Colon (tissue), 2 donors: Measurements from ENCODE around the gene RPL18A.
"Not testable (repeated sequence)": the region's sequence is repeated elsewhere in the genome, so short reads cannot be mapped to it uniquely, and the experiment has no call there.

Source experiments
- FAIRE-seq: peaks from 2 replicates; lab custom pipeline; 2012; peaks lifted over from hg19 to GRCh38; lab: Jason Lieb, UNC
- donor health status: control.
- donor health status: control.

The RPL18A gene

GRCh38 chr19:17866964-17867486 is 7.3 kb downstream of the RPL18A start:
- FAIRE-seq, result no peak

- no peak for FAIRE-seq
Measured at GRCh38 chr19:17868669-17869068, 9.0 kb downstream of the RPL18A start.

DNA sequence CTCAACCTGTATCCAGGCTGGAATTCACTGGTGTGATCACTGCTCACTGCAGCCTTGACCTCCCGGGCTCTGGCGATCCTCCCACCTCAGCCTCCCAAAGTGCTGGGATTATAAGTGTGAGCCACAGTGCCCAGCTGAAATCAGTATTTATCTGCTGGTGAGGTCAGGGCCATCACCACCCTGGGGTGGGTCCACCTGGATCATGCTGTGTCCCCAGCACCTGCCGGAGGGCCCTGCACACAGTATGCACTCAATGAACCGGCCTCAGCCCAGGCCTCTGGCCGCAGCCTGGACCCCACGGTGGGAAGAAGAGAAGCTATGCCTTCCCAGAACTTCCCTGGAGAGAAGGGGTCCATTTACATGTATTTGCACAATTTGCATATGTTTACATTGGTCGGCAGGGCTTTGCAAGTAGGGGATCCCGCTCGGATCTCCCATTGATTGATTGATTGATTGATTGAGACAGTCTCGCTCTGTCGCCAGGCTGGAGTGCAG is 9.5 kb downstream of the RPL18A start:
- no peak for FAIRE-seq

GRCh38 chr19:17871032-17871877 is 11.5 kb downstream of the RPL18A start:
- no peak for FAIRE-seq

- FAIRE-seq, result no peak
Measured at GRCh38 chr19:17871878-17872250, 12.2 kb downstream of the RPL18A start, which contains the start of gene SLC5A5. Gene SLC5A5 (plus strand): TSS chr19:17871945. CDS start chr19:17872320, 375 bp downstream.

DNA sequence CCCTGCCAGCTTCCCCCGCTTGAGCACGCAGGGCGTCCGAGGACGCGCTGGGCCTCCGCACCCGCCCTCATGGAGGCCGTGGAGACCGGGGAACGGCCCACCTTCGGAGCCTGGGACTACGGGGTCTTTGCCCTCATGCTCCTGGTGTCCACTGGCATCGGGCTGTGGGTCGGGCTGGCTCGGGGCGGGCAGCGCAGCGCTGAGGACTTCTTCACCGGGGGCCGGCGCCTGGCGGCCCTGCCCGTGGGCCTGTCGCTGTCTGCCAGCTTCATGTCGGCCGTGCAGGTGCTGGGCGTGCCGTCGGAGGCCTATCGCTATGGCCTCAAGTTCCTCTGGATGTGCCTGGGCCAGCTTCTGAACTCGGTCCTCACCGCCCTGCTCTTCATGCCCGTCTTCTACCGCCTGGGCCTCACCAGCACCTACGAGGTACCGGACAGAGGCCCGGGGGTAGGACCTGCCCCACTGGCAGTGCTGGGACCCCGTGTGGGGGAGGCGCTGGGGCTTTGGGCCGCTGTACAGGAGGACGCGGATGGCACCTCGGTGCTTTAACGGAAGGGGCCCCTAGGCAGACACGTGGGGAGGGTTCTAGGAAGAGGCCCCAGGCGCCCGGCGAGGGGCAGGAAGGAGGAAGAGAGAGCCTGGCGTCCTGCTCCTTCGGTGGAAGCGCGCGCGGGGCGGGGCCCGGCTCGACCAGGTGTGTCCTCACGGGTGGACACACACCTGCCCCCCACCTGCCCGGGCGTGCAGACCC is 12.7 kb downstream of the RPL18A start:
- FAIRE-seq, result no peak

GRCh38 chr19:17873786-17874757 is 14.4 kb downstream of the RPL18A start:
- no peak for FAIRE-seq

DNA sequence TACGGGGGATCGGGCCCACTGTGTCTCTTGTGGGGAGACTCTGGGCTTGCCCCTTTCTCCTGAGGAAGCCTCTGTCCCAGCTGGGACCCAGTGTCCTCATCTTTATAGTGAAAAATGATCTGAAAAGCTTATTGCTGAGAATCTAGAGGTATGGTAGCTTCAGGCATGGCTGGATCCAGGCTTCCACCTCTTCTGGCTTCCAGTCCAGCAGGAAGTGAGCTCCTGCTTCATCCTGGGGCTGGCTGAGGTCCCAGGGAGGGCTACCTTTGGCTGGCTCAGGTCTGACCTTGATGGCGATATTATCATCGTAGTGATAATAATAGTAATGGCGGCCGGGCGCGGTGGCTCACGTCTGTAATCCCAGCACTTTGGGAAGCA is 15.0 kb downstream of the RPL18A start:
- FAIRE-seq, result no peak

DNA sequence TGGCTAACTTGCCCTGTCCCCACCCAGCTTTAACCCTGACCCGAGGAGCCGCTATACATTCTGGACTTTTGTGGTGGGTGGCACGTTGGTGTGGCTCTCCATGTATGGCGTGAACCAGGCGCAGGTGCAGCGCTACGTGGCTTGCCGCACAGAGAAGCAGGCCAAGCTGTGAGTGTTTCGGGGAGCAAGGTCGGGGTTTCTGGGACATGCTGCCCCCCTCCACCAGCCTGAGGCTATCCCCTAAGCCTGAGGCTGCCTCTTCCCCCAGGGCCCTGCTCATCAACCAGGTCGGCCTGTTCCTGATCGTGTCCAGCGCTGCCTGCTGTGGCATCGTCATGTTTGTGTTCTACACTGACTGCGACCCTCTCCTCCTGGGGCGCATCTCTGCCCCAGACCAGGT is 18.0 kb downstream of the RPL18A start:
- FAIRE-seq, result no peak

DNA sequence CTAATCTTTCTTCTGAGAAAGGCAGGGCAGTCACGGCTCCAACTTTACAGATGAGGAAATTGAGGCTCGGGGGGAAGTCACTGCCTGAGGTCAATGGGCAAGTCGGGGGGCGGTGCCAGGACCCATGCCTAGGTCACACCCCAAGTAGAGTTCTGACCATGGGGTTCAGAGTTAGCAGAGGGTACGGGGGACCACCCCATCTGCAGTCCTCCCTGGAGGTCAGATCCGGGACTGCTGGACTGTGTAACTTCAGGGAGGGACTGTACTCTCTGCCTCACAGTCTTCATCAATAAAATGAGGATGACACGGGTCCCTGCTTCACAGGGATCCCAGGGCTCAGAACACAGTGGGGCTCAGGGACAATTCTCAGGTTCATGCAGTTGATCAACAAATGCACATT is 19.8 kb downstream of the RPL18A start:
- no peak for FAIRE-seq

DNA sequence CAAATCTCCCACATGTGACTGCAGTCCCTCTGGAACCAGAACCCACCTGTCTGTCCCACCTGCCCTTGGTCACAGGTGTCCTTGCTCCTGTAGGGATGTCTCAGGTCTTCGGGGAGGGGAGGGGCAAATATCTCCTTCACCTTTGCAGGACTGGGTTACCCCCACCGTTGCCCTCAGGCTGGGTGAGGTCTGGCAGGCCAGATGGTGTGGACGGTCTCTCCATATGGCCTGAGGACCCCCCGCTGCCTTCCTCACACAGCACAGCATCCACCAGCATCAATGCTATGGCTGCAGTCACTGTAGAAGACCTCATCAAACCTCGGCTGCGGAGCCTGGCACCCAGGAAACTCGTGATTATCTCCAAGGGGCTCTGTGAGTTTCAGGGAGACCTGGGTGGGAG is 22.0 kb downstream of the RPL18A start:
- no peak for FAIRE-seq

DNA sequence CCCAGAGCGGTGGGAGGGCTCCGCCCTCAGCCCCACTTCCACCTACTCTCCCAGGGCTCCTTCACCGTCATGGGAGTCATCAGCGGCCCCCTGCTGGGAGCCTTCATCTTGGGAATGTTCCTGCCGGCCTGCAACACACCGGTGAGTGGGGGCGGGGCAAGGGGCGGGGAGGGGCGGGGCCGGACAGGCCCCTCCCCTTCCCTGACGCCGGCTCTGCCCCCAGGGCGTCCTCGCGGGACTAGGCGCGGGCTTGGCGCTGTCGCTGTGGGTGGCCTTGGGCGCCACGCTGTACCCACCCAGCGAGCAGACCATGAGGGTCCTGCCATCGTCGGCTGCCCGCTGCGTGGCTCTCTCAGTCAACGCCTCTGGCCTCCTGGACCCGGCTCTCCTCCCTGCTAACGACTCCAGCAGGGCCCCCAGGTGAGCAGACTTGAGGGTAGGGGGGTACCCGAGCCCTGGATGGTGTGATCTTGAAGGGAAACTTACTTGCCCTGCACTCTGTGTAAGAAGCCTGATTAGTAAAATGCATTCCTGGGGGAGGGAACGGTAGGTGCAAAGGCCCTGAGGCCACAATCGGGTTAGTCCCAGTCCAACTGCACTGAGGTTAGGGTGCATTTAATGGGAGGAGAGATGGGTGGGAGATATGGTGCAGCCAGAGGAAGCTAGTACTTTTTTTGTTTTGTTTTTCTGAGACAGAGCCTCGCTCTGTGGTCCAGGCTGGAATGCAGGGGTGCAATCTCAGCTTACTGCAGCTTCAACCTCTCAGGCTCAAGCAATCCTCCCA is 24.1 kb downstream of the RPL18A start:
- FAIRE-seq, result no peak

DNA sequence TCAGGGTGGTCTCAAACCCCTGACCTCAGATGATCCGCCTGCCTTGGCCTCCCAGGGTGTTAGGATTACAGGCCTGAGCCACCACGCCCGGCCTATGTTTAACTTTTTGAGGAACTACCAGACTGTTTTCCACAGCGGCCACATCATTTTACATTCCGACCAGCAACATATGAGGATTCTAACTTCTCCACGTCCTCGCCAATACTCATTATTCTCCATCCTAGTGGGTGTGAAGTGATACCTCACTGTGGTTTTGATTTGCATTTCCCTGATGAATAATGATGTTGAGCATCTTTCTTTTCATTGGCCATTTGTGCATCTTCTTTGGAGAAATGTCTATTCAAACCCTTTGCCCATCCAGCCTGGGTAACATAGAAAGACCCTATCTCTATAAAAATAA is 26.8 kb downstream of the RPL18A start:
- FAIRE-seq, result no peak

GRCh38 chr19:17887221-17887620 is 27.5 kb downstream of the RPL18A start:
- FAIRE-seq, result not testable (repeated sequence)

DNA sequence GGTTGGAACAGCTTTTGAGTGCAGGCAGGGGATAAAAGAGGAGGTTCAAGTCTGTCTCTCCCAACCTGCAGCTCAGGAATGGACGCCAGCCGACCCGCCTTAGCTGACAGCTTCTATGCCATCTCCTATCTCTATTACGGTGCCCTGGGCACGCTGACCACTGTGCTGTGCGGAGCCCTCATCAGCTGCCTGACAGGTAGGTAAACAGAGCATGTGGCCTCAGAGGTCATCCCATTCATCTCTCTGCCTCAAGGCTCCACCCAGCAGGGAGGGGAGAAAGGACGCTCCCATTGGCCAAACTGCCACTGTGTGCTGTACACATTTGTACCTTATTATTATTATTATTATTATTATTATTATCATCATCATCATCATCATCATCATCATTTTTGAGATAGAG is 28.6 kb downstream of the RPL18A start:
- no peak for FAIRE-seq

DNA sequence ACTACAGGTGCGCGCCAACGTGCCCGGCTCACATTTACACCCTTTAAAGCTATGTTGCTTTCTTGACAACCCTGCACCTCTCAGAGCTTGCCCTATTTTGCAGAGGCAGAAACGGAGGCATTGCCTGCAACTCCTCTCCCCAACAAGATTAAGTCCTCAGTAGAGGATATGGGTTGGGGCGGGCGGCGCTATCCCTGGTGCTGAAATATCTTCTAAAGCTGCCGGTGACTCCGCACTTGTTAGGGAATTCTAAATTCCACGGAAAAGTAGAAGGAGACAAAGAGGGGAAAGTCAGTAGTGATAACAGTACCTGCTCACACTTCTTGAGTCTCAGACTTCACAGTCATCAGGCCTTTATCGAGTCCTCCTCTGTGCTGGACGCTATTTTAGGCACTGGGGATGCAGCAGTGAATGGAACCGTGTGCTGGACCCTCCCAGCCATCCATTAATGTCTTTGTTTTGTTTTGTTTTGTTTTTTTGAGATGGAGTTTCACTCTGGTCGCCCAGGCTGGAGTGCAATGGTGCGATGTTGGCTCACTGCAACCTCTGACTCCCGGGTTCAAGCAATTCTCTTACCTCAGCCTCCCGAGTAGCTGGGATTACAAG is 30.0 kb downstream of the RPL18A start:
- no peak for FAIRE-seq

DNA sequence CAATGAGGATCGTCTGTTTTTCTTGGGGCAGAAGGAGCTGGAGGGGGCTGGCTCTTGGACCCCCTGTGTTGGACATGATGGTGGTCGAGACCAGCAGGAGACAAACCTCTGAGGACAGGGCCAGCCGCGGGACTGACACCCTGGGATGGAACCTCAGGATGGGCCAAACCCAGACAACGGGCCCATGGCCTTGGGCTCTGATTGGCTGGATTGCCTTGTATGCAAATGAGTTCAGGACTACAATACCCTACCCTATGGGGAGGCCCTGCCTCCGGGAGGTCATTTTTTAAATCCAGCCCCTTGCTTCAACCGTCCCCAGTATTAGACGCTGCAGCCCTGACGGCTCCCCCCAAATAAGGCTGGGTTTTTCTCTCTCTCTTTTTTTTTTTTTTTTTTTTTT is 34.1 kb downstream of the RPL18A start:
- no peak for FAIRE-seq

GRCh38 chr19:17902701-17903100 is 43.0 kb downstream of the RPL18A start:
- FAIRE-seq, result no peak

- no peak for FAIRE-seq
Measured at GRCh38 chr19:17908244-17908643, 48.5 kb downstream of the RPL18A start.

DNA sequence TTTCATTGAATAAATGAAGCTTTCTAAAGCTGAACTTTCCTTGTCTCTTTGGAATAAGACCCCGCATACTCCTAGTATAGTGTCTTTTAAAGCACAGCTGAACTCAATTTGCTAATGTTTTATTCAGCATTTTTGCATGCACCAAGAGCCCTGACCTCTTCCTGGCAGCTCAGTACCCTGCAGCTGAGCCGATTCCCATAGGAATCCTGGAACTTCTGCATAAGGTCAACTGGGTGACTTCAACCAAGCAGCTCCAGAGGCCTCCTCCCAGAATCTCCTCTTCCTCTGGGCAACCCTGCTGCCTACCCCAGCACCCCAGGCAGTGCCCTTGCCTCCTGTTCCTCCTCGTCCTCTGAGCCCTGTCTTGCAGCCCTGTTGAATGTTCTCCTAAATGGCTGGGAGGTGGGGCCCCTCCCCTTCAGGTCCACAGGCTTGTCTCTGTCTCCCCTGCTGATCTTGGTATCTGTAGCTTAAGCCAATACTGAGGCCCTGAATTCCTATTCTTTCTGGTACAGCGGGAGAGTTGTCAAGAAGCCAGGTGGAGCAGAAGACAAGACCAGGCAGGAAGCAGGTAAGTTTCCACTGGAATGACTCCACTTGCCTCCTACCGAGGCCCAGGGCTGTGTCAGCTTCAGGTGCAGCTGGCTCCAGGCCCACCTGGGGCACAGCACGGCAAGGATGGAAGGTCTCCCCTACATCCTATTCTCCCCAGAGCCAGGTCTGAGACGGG is 49.5 kb downstream of the RPL18A start:
- FAIRE-seq, result no peak
